B cell (primary cell): ENCODE data around the gene TFG. TPM values are rescaled to one million over a fixed set of nuclear protein-coding genes. Genes with fewer than 3 reads are reported as not detected.

Source experiments
- ATAC-seq: fragments of 200-7000 bp; cut with Tn5 transposase; one replicate; pipeline ENCODE4 v1.10.0; 2021; ENCODE audit warnings: low read depth, mild to moderate bottlenecking, moderate number of reproducible peaks, moderate library complexity
- CTCF ChIA-PET: fragments of 350-600 bp; sonication (Branson Sonifier 250); formaldehyde crosslinking; loops from one replicate; lab custom pipeline; 2021; ENCODE audit warnings: antibody characterized with exemption, inconsistent platforms; lab: Charles Lee
- POLR2A ChIA-PET: fragments of 350-600 bp; sonication (Branson Sonifier 250); formaldehyde crosslinking; loops from one replicate; lab custom pipeline; 2021; ENCODE audit warnings: antibody characterized with exemption; lab: Charles Lee
- DNase-seq: peaks from one replicate; pipeline ENCODE4 v3.0.0; 2013
- H2AFZ ChIP-seq: 2 replicates; pipeline ENCODE4 v1.6.1; 2012; ENCODE audit warnings: mild to moderate bottlenecking, low read depth, low read length; ENCODE audit not compliant: insufficient read depth, poor library complexity, severe bottlenecking
- H3K27ac ChIP-seq, 2 donors: 1 replicate in 1 of 2; 2 replicates in 1 of 2; pipeline ENCODE4 v1.5.1; 2012 to 2013; ENCODE audit warnings: low read length in 2 of 2, mild to moderate bottlenecking in 2 of 2, moderate library complexity in 1 of 2
- H3K27me3 ChIP-seq, 4 experiments: fragments of 200-600 bp in 1 of 4; sonication (generic) in 1 of 4; replicated peaks in 1 of 4; 1 replicate in 2 of 4; 2 replicates in 2 of 4; pipeline versions ENCODE4 v1.6.1 to v1.7.0; 2013 to 2016; ENCODE audit warnings: low read length in 3 of 4, mild to moderate bottlenecking in 2 of 4, mixed read lengths in 1 of 4, moderate library complexity in 1 of 4; ENCODE audit not compliant: insufficient read depth in 4 of 4, control insufficient read depth in 3 of 4; ENCODE audit errors: control extremely low read depth in 1 of 4
- H3K36me3 ChIP-seq, 2 experiments: replicated peaks in 1 of 2; 1 replicate in 1 of 2; 2 replicates in 1 of 2; pipeline versions ENCODE4 v1.6.1 to v1.7.1; 2013; ENCODE audit warnings: low read length in 1 of 2; ENCODE audit not compliant: insufficient read depth in 2 of 2, control insufficient read depth in 1 of 2; ENCODE audit errors: control extremely low read depth in 1 of 2, extremely low read depth in 1 of 2
- H3K4me1 ChIP-seq, 2 donors: fragments of 200-600 bp in 1 of 2; sonication (generic) in 1 of 2; 1 replicate in 1 of 2; 2 replicates in 1 of 2; pipeline versions ENCODE4 v1.5.1 to v1.6.1; 2013 to 2017; ENCODE audit warnings: low read length in 2 of 2; ENCODE audit not compliant: control insufficient read depth in 2 of 2, insufficient read depth in 2 of 2
- H3K4me2 ChIP-seq: replicated peaks from 2 replicates; pipeline ENCODE3; 2012; ENCODE audit warnings: mild to moderate bottlenecking, low read depth, low read length; ENCODE audit not compliant: poor library complexity, severe bottlenecking
- H3K4me3 ChIP-seq, 5 experiments: fragments of 200-600 bp in 1 of 5; sonication (generic) in 1 of 5; 1 replicate in 3 of 5; 2 replicates in 2 of 5; pipeline versions ENCODE4 v1.5.1 to v1.7.0; 2011 to 2016; ENCODE audit warnings: low read length in 4 of 5, mild to moderate bottlenecking in 4 of 5, low read depth in 2 of 5, control low read depth in 1 of 5, moderate library complexity in 1 of 5; ENCODE audit not compliant: insufficient read depth in 1 of 5; ENCODE audit errors: control extremely low read depth in 1 of 5, extremely low read depth in 1 of 5
- H3K79me2 ChIP-seq: fragments of 200-600 bp; sonication (generic); one replicate; pipeline ENCODE4 v1.6.0; 2016; ENCODE audit warnings: low read length; ENCODE audit not compliant: control insufficient read depth, insufficient read depth
- H3K9ac ChIP-seq: fragments of 200-600 bp; sonication (generic); 2 replicates; pipeline ENCODE4 v1.6.1; 2017; ENCODE audit warnings: mild to moderate bottlenecking, low read length, moderate library complexity
- H3K9me3 ChIP-seq, 3 donors: one replicate each; pipeline versions ENCODE4 v1.6.1 to v1.7.1; 2013; ENCODE audit warnings: low read length in 2 of 3; ENCODE audit not compliant: control insufficient read depth in 2 of 3, insufficient read depth in 1 of 3; ENCODE audit errors: control extremely low read depth in 1 of 3
- H4K20me1 ChIP-seq: 2 replicates; pipeline ENCODE4 v1.6.0; 2012; ENCODE audit warnings: mild to moderate bottlenecking, low read length; ENCODE audit not compliant: insufficient read depth, control insufficient read depth, poor library complexity, severe bottlenecking
- H3K27ac Mint-ChIP-seq: one replicate; pipeline ENCODE4 v1.8.0; 2021; ENCODE audit warnings: mixed read lengths
- H3K27me3 Mint-ChIP-seq: one replicate; pipeline ENCODE4 v1.8.0; 2021; ENCODE audit warnings: mixed read lengths
- H3K4me1 Mint-ChIP-seq: one replicate; pipeline ENCODE4 v1.8.0; 2021; ENCODE audit warnings: mixed read lengths
- H3K4me3 Mint-ChIP-seq: one replicate; pipeline ENCODE4 v1.8.0; 2021; ENCODE audit warnings: mixed read lengths
- H3K9me3 Mint-ChIP-seq: one replicate; pipeline ENCODE4 v1.8.0; 2022; ENCODE audit warnings: mixed read lengths; ENCODE audit not compliant: insufficient read depth
- EZH2 ChIP-seq: IDR thresholded peaks from 2 replicates; pipeline ENCODE4 v1.6.1; 2012; ENCODE audit warnings: borderline replicate concordance, low read depth, mild to moderate bottlenecking, moderate library complexity, low read length; ENCODE audit not compliant: insufficient read depth, poor library complexity, severe bottlenecking
- WGBS: methylation state at CpG from one replicate; pipeline ENCODE4 v1.1.5; 2013; ENCODE audit warnings: missing lambda C conversion rate; ENCODE audit not compliant: insufficient coverage; 5-methylcytosine and 5-hydroxymethylcytosine counted together
- intact Hi-C: fragments of 100-400 bp; cut with micrococcal nuclease; formaldehyde crosslinking; loops from one replicate; pipeline ENCODE4 v1.10.0; 2022
- polyA plus RNA-seq: library from polyadenylated mRNA; depleted of rRNA; stranded (reverse); fragments of >200 nt; gene quantifications from 2 replicates; pipeline ENCODE4 v1.2.3, GENCODE V29; 2012
- total RNA-seq, 2 donors: library from RNA; stranded (reverse); fragments of 120-200 nt in 1 of 2; gene quantifications; 1 replicate in 1 of 2; 2 replicates in 1 of 2; pipeline versions ENCODE4 v1.2.3 to v1.2.4, GENCODE V29; 2013 to 2022
- TF ChIP-seq, protein P1 (sequence below): fragments of 200-600 bp; IDR thresholded peaks from one replicate; pipeline ENCODE4 v1.8.0; 2022; ENCODE audit warnings: antibody characterized with exemption, mild to moderate bottlenecking

TFG gene
- total and polyA plus RNA-seq, 2 donors (not counting 1 experiment from before 2014, with no cell fraction given): 40.3 to 44.0 TPM

DNA sequence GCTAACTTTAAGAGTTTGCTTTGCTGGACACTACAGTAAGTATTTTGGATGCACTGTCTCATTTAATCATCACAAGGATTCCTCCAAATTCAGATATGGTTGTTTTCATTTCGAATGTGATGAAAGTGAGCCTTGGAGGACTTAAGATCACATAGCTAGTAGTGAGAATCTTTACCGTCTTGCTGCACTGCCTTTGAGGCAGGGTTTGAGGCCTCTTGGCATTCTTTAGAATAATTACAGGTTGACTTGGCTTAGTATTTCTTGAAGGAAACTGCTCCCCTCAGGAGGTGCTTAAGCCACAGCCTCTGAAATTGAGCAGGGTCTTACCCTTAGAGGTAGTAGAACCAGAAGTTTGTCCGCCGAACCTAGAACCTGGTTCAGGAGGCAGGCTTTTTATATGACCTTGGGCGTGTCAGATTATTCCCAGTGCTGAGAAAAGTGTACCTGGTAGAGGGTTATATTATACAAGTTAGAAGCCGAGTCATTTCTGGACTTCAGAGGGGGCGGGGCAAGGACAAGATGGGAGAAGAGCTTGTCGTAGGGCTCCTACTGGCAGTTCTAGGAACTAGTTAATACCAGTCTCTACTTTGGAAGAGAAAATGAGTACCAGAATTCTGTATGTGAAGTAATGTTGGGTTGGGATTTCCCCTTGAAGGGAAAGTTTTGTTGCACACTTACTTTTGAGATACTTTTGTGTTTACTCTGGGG, 1.1 kb downstream of the TFG start:
- POLR2A ChIA-PET: no interaction called here
- Histone ChIP-seq H3K79me2 (peaks cover 71% of the 10 kb centered on the region), H3K9me3 (no peaks in the 10 kb centered on the region), H3K4me1 (peaks cover 19 to 21% of the 10 kb centered on the region in 2 donors), H4K20me1 (peaks cover 12% of the 10 kb centered on the region), H3K27me3 (peaks cover 0 to 16% (median 7%) of the 10 kb centered on the region in 4 experiments), H3K4me2 (peak overlapping the region; percentile 79), H2AFZ (peak overlapping the region; percentile 48), H3K9ac (peak overlapping the region; percentile 86), H3K4me3 (peak overlapping the region; percentile 47 to 84 (median 74)), H3K36me3 (peaks cover 5 to 15% of the 10 kb centered on the region in 2 experiments), H3K27ac (peak overlapping the region; percentile 76 to 90)
- peaks cover 42% of the 10 kb centered on the region for H3K4me1 Mint-ChIP-seq
- ATAC-seq (no peak), DNase-seq (peak; percentile 58)
- 35% methylated on average over 8 of the region's 8 CpGs for WGBS
- peaks cover 15% of the 10 kb centered on the region for H3K27me3 Mint-ChIP-seq
- TF ChIP-seq EZH2: no peak
- TF ChIP-seq, protein P1, sequence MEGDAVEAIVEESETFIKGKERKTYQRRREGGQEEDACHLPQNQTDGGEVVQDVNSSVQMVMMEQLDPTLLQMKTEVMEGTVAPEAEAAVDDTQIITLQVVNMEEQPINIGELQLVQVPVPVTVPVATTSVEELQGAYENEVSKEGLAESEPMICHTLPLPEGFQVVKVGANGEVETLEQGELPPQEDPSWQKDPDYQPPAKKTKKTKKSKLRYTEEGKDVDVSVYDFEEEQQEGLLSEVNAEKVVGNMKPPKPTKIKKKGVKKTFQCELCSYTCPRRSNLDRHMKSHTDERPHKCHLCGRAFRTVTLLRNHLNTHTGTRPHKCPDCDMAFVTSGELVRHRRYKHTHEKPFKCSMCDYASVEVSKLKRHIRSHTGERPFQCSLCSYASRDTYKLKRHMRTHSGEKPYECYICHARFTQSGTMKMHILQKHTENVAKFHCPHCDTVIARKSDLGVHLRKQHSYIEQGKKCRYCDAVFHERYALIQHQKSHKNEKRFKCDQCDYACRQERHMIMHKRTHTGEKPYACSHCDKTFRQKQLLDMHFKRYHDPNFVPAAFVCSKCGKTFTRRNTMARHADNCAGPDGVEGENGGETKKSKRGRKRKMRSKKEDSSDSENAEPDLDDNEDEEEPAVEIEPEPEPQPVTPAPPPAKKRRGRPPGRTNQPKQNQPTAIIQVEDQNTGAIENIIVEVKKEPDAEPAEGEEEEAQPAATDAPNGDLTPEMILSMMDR: peak; percentile 36
- intact Hi-C loops: no loop called here
- CTCF ChIA-PET: interaction anchor here (0.9 to 1.1 kb wide), 2 partner anchors 864 to 879 kb away, joined by 4 to 6 read pairs; no protein-coding TSS in a partner anchor
- H3K27ac Mint-ChIP-seq: peak overlapping the region; percentile 83
- peak overlapping the region; percentile 70 for H3K4me3 Mint-ChIP-seq
- H3K9me3 Mint-ChIP-seq: no peaks in the 10 kb centered on the region

DNA sequence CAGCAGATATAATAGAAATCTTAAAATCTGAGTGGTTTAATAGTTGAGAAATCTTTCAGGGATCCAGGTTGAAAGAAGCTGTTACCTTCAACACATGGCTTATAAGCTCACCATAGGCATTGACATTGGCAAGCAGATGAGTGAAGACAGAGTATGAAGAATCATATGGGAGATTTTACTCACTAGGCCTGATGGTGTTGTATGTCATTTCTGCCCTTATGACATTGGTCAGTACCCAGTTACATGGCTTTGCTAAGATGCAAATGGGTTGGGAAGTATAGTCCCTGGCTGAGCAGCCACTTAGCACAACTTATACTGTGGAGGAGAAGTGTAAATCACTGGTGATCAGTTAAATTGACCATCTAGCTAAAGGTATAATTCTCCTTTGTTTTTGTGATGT, 5.9 kb downstream of the TFG start:
- Histone ChIP-seq H3K4me3 (no peak overlapping the region), H3K36me3 (peaks cover 7 to 31% of the 10 kb centered on the region in 2 experiments), H4K20me1 (peaks cover 42% of the 10 kb centered on the region), H3K27me3 (no peaks in the 10 kb centered on the region), H2AFZ (no peak overlapping the region), H3K79me2 (peaks cover 81% of the 10 kb centered on the region), H3K27ac (no peak overlapping the region), H3K9ac (no peak overlapping the region), H3K4me1 (peaks cover 8 to 14% of the 10 kb centered on the region in 2 donors), H3K9me3 (no peaks in the 10 kb centered on the region), H3K4me2 (no peak overlapping the region)
- DNase-seq: no peak
- no peak for ATAC-seq
- ChIA-PET POLR2A (no interaction called here), CTCF (no interaction called here)
- Mint-ChIP-seq H3K9me3 (no peaks in the 10 kb centered on the region), H3K4me3 (no peak overlapping the region), H3K27ac (no peak overlapping the region), H3K4me1 (peaks cover 43% of the 10 kb centered on the region), H3K27me3 (no peaks in the 10 kb centered on the region)
- no peak for TF ChIP-seq EZH2
- TF ChIP-seq, protein P1: no peak
- intact Hi-C loops: no loop called here
